H54 (cell line): ENCODE measurements around the gene NME3.

Experiments
- DNase-seq: peaks from one replicate; pipeline ENCODE4 v3.0.0; 2011; ENCODE audit warnings: low spot score, mixed read lengths; ENCODE audit not compliant: insufficient read length
- FAIRE-seq: peaks from 3 replicates; lab custom pipeline; 2011; peaks lifted over from hg19 to GRCh38; lab: Jason Lieb, UNC
- POLR2A ChIP-seq: IDR thresholded peaks from 2 replicates; pipeline ENCODE4 v1.6.1; 2011; ENCODE audit warnings: low read depth, mild to moderate bottlenecking, low read length

The NME3 gene

GRCh38 chr16:1771188-1771863 is at the start of gene NME3:
NME3 (minus strand) TSS chr16:1771543; CDS start chr16:1771534, 9 bp downstream.
- no peak for DNase-seq
- TF ChIP-seq POLR2A: no peak
- no peak for FAIRE-seq

GRCh38 chr16:1820946-1821290 is 49.6 kb upstream of the NME3 start:
- no peak for DNase-seq
- no peak for FAIRE-seq
- TF ChIP-seq POLR2A: no peak

- no peak for DNase-seq
- TF ChIP-seq POLR2A: no peak
- FAIRE-seq: no peak
Observed at GRCh38 chr16:1820096-1820945, 49.0 kb upstream of the NME3 start.

DNA sequence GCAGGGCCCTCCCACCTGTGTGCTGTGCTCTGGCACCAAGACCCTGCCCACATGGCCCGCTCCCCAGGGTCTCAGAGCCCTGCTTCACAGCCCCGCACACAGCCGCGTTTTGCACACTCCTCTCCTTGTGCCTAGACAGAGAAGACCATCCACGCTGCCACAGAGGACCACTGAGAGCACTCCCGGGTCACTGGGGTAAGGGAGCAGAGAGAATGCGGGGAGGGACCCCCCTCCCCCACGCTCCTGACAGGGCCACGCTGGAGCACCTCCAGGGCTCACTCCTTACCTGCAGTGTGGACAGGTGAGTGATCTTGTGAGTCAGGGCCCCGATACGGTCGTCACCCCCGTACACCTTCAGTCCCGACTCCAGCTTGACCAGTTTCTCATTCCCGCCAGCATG is 48.3 kb upstream of the NME3 start:
- FAIRE-seq: no peak
- DNase-seq: no peak
- no peak for TF ChIP-seq POLR2A

- DNase-seq: no peak
- TF ChIP-seq POLR2A: no peak
- no peak for FAIRE-seq
Observed at GRCh38 chr16:1818873-1819525, 47.7 kb upstream of the NME3 start.

- TF ChIP-seq POLR2A: no peak
- DNase-seq: no peak
- FAIRE-seq: no peak
Observed at GRCh38 chr16:1818204-1818872, 47.0 kb upstream of the NME3 start.

- TF ChIP-seq POLR2A: no peak
- DNase-seq: no peak
- FAIRE-seq: no peak
Observed at GRCh38 chr16:1817716-1818115, 46.4 kb upstream of the NME3 start.

DNA sequence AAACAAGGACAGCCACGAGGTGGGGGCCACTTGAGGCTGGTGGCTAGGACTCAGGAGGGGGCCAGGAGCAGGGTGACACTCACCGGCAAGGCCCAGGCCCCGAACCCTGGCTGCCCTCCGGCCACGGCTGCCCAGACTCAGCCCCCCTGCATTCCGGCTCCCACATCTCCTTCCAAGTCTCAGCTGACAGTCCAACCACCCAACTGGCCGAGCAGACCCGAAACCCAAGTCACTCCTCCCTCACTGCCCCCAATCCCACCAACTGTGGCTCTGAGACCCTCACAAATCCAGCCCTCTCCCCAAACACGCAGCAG is 45.9 kb upstream of the NME3 start:
- no peak for TF ChIP-seq POLR2A
- FAIRE-seq: no peak
- DNase-seq: no peak

DNA sequence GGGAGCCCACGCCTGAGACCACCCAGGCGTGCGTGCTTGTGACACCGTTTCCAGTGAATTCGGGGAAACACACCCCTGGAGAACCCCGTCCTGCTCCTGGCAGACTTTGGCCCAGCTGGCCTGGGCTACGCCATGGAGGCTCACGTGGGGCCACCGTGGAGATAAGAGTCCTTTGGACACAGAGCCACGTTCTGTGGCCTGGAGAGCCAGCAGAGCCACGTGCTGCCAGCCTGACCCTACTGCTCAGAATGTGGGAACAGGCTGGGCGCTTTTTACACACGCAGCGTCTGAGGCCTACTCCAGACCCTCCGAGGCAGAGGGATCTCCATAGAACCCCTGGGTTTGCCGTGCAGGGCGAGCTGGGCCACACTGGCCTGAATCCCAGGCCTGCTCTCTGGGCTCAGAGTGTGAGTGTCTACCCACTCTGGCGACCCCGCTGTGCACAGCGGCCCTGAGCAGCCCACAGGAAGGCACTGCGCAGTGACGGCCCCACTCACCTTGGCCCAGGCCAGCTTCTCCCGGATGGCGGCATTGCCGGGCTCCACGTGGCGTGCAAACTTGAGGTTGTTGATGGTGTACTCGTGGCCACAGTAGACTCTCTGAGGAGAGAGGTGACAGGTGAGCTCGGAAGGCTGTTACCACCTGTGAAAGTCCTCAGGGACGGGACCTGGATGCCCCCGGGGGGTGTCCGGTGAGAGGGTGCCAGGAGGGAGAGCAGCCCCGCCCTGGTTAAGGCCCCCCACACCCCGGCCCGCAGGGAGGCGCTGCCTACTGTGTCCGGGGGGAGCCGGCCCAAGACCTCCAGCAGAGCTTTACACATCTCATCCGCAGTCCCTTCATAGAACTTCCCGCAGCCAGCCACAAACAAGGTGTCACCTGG is 45.3 kb upstream of the NME3 start:
- DNase-seq: no peak
- FAIRE-seq: no peak
- TF ChIP-seq POLR2A: no peak

DNA sequence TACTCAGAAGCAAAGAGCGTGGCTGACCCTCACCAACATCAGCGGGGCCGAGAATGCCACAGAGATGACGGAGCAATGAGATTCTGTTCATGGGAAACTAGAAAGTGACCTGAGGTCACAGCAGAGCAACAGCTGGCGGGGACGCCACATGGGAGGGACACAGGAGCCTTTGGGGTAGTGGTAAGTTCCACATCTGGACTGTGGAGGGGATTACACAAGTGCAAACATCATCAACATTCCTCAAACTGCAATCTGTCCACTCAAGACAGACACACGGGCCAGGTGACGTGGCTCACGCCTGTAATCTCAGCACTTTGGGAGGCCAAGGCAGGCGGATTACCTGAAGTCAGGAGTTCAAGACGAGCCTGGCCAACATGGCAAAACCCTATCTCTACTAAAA is 44.1 kb upstream of the NME3 start:
- no peak for TF ChIP-seq POLR2A
- no peak for DNase-seq
- FAIRE-seq: no peak

DNA sequence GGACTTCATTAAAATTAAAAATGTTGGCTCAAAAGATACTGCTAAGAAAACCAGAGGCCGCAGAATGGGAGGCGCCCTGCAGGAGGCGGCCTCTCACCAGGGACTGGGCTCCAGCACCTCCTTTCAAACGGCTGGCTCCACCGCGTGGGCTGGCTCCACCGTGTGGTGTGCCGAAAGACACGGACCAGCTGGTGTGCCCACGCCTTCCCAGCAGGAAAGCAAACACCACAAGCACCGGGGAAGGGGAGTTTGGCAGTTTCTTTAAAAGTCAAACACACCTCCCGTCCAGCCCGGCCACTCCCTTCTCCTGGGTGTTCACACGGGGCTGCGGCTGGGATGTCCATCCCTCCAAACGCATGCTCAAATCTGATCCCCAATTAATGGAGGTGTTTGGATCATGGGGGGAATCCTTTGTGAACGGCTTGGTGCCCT is 41.4 kb upstream of the NME3 start:
- DNase-seq (no peak), FAIRE-seq (no peak)
- TF ChIP-seq POLR2A: no peak

- TF ChIP-seq POLR2A: no peak
- no peak for FAIRE-seq
- DNase-seq: no peak
Observed at GRCh38 chr16:1810536-1810935, 39.2 kb upstream of the NME3 start.

- TF ChIP-seq POLR2A: no peak
- FAIRE-seq (no peak), DNase-seq (no peak)
Observed at GRCh38 chr16:1810106-1810505, 38.8 kb upstream of the NME3 start.

DNA sequence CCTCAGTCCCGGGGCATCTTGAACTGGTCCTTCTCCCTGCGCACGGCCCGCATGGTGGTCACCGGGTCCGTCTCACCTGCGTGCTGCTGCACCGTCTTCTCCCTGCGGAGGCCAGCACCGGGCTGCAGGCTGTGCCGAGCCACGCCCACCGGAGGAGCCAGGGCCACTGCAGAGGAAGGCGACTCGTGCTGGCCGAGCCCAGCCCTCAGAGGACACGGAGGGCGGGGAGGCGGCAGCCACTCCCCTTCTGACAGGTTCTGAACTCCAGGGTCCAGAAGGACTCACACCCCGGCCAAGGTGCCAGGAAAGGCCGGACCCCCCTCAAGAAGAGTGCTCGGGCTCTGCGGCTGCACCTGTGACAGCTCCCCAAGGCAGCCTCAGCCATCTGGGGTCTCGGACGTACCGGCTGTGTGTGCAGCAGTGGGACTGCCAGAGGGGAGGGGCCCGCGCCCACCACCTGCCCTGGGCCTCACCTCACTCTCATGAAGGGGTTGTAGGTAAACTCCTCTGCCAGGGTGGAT is 38.0 kb upstream of the NME3 start:
- FAIRE-seq: no peak
- no peak for TF ChIP-seq POLR2A
- no peak for DNase-seq
